Chondrocyte (in vitro differentiated cells): ENCODE results near the gene ARHGAP18. TPM values are rescaled to one million over a fixed set of nuclear protein-coding genes. Genes with fewer than 3 reads are reported as not detected.

Experiments
- DNase-seq: peaks from one replicate; pipeline ENCODE4 v3.0.0; 2021; ENCODE audit warnings: mixed read lengths, low spot score
- H3K27ac Mint-ChIP-seq: one replicate; pipeline ENCODE4 v1.8.0; 2021; ENCODE audit warnings: mild to moderate bottlenecking, moderate library complexity, mixed read lengths; ENCODE audit not compliant: unreplicated experiment
- H3K27me3 Mint-ChIP-seq: 2 replicates; pipeline ENCODE4 v1.8.0; 2021; ENCODE audit warnings: low read depth, mixed read lengths
- H3K36me3 Mint-ChIP-seq: 2 replicates; pipeline ENCODE4 v1.8.0; 2021; ENCODE audit warnings: low read depth, mixed read lengths
- H3K4me1 Mint-ChIP-seq: 2 replicates; pipeline ENCODE4 v1.8.0; 2021; ENCODE audit warnings: low read depth, mild to moderate bottlenecking, mixed read lengths
- H3K4me3 Mint-ChIP-seq: one replicate; pipeline ENCODE4 v1.8.0; 2021; ENCODE audit warnings: mild to moderate bottlenecking, moderate library complexity, mixed read lengths; ENCODE audit not compliant: unreplicated experiment
- H3K9me3 Mint-ChIP-seq: 2 replicates; pipeline ENCODE4 v1.8.0; 2021; ENCODE audit warnings: low read depth, mixed read lengths
- CTCF ChIP-seq: fragments of 200-600 bp; sonication (generic); IDR thresholded peaks from 2 replicates; pipeline ENCODE4 v1.5.0; 2021; ENCODE audit warnings: antibody characterized with exemption, mild to moderate bottlenecking, moderate library complexity
- total RNA-seq: library from RNA; stranded (reverse); gene quantifications from 3 replicates; pipeline ENCODE4 v1.2.1, GENCODE V29; 2021

The ARHGAP18 gene
- total RNA-seq, 1 donor from 2014 or later = 8.0 TPM

GRCh38 chr6:129645106-129645829 is 64.7 kb downstream of the ARHGAP18 start:
- TF ChIP-seq CTCF = no peak
- no peak for DNase-seq
- Mint-ChIP-seq H3K4me1 (peaks cover 54% of the 10 kb centered on the region), H3K36me3 (no peaks in the 10 kb centered on the region), H3K9me3 (no peaks in the 10 kb centered on the region), H3K27me3 (no peaks in the 10 kb centered on the region), H3K4me3 (peak overlapping the region; percentile 31), H3K27ac (peak overlapping the region; percentile 86)

GRCh38 chr6:129644567-129645015 is 65.4 kb downstream of the ARHGAP18 start:
- no peak for TF ChIP-seq CTCF
- Mint-ChIP-seq H3K4me3 (peak overlapping the region; percentile 8), H3K9me3 (no peaks in the 10 kb centered on the region), H3K36me3 (no peaks in the 10 kb centered on the region), H3K4me1 (peaks cover 54% of the 10 kb centered on the region), H3K27me3 (no peaks in the 10 kb centered on the region), H3K27ac (peak overlapping the region; percentile 86)
- DNase-seq = no peak

GRCh38 chr6:129643968-129644367 is 66.0 kb downstream of the ARHGAP18 start:
- H3K36me3 Mint-ChIP-seq = no peaks in the 10 kb centered on the region
- peaks cover 56% of the 10 kb centered on the region for H3K4me1 Mint-ChIP-seq
- peak overlapping the region; percentile 39 for H3K27ac Mint-ChIP-seq
- H3K9me3 Mint-ChIP-seq = no peaks in the 10 kb centered on the region
- TF ChIP-seq CTCF = no peak
- no peak overlapping the region for H3K4me3 Mint-ChIP-seq
- DNase-seq = no peak
- no peaks in the 10 kb centered on the region for H3K27me3 Mint-ChIP-seq

GRCh38 chr6:129643176-129643575 is 66.8 kb downstream of the ARHGAP18 start:
- H3K9me3 Mint-ChIP-seq = no peaks in the 10 kb centered on the region
- H3K4me1 Mint-ChIP-seq = peaks cover 61% of the 10 kb centered on the region
- no peak overlapping the region for H3K4me3 Mint-ChIP-seq
- H3K36me3 Mint-ChIP-seq = no peaks in the 10 kb centered on the region
- TF ChIP-seq CTCF = no peak
- no peak overlapping the region for H3K27ac Mint-ChIP-seq
- no peaks in the 10 kb centered on the region for H3K27me3 Mint-ChIP-seq
- no peak for DNase-seq

- H3K9me3 Mint-ChIP-seq = no peaks in the 10 kb centered on the region
- H3K4me3 Mint-ChIP-seq = no peak overlapping the region
- H3K36me3 Mint-ChIP-seq = peaks cover 3% of the 10 kb centered on the region
- no peak overlapping the region for H3K27ac Mint-ChIP-seq
- H3K27me3 Mint-ChIP-seq = no peaks in the 10 kb centered on the region
- DNase-seq = no peak
- no peak for TF ChIP-seq CTCF
- peaks cover 68% of the 10 kb centered on the region for H3K4me1 Mint-ChIP-seq
Observed at GRCh38 chr6:129642322-129642721, 67.7 kb downstream of the ARHGAP18 start.
